Ovary (tissue), 9 donors: ENCODE results near the gene HLA-DQA1. TPM values are rescaled to one million over a fixed set of nuclear protein-coding genes. Genes with fewer than 3 reads are reported as not detected.
"Not testable (repeated sequence)": the region's sequence is repeated elsewhere in the genome, so short reads cannot be mapped to it uniquely, and the experiment has no call there.

Source experiments
- DNase-seq, 5 donors: peaks; one replicate each; pipeline ENCODE4 v3.0.0-alpha.2; 2019 to 2020
- H3K27ac ChIP-seq, 2 donors: fragments of 200-600 bp; one replicate each; pipeline versions ENCODE4 v1.5.1 to v1.8.0; 2019 to 2022
- H3K27me3 ChIP-seq: fragments of 200-600 bp; one replicate; pipeline ENCODE4 v1.8.0; 2022
- H3K36me3 ChIP-seq: fragments of 200-600 bp; sonication (generic); one replicate; pipeline ENCODE4 v1.5.1; 2019
- H3K4me1 ChIP-seq: one replicate; pipeline ENCODE4 v1.8.1; 2013; ENCODE audit warnings: mild to moderate bottlenecking, moderate library complexity; ENCODE audit not compliant: insufficient read depth
- H3K4me3 ChIP-seq: fragments of 200-600 bp; sonication (generic); one replicate; pipeline ENCODE4 v1.5.1; 2017
- H3K9me3 ChIP-seq, 2 donors: fragments of 200-600 bp in 1 of 2; sonication (generic) in 1 of 2; one replicate each; pipeline versions ENCODE4 v1.5.1 to v1.8.1; 2013 to 2019; ENCODE audit warnings: mild to moderate bottlenecking in 1 of 2, moderate library complexity in 1 of 2
- CTCF ChIP-seq, 3 donors: fragments of 450-650 bp in 2 of 3; fragments of 200-600 bp in 1 of 3; IDR thresholded peaks; one replicate each; pipeline versions ENCODE4 v1.5.1 to v1.8.0; 2016 to 2022; ENCODE audit warnings: antibody characterized with exemption in 3 of 3, mild to moderate bottlenecking in 1 of 3
- EP300 ChIP-seq: sonication (generic); formaldehyde crosslinking; IDR thresholded peaks from one replicate; pipeline ENCODE4 v1.6.1; 2017; ENCODE audit warnings: antibody characterized with exemption
- POLR2A ChIP-seq: fragments of 450-650 bp; IDR thresholded peaks from one replicate; pipeline ENCODE4 v1.6.1; 2017; ENCODE audit warnings: antibody characterized with exemption, mild to moderate bottlenecking, moderate library complexity
- WGBS, 3 donors: extraction: QIAGEN DNeasy Blood & Tissue Kit in 1 of 3; methylation state at CpG; one replicate each; pipeline versions ENCODE4 v1.1.5 to v1.1.7; 2013 to 2017; 5-methylcytosine and 5-hydroxymethylcytosine counted together
- intact Hi-C, 4 donors: fragments of 100-400 bp; cut with DNase I; formaldehyde crosslinking; loops; one replicate each; pipeline versions ENCODE4 v1.11.0 to v1.15.1; 2022 to 2023
- polyA plus RNA-seq, 2 donors: library from polyadenylated mRNA; stranded (reverse); fragments of 200-250 nt in 1 of 2; fragments of 350-450 nt in 1 of 2; fragmentation: Illumina TruSeq in 1 of 2; extraction: RNeasy Lipid Tissue Mini Kit (QIAGEN cat#74804) in 1 of 2; gene quantifications; one replicate each; pipeline ENCODE4 v1.2.3, GENCODE V29; 2013 to 2014
- total RNA-seq, 7 donors: library from RNA; depleted of rRNA in 2 of 7; stranded (reverse); fragments of >200 nt in 2 of 7; fragmentation: NEBNext Ultra II Directional in 3 of 7; extraction: Animal tissue kit (Norgen Biotek cat#: 25700) in 3 of 7; gene quantifications; one replicate each; pipeline versions ENCODE4 v1.1.0 to v1.2.4, GENCODE V29; 2016 to 2023
- donor health status: DM: no; HTN: no; CAD: no; lungs with moderate emphysema.
- donor health status: DM: no; HTN: no; CAD: no.
- donor health status: Bipolar disorder and iron deficiency.
- donor health status: DM: yes; HTN: yes; CAD: no.
- donor health status: DM: no; HTN: no; CAD: no.
- donor health status: DM: yes; HTN: yes; CAD: no.

The HLA-DQA1 gene
- total and polyA plus RNA-seq, 9 donors, result 0.72 to 44.8 (median 10.8) TPM

GRCh38 chr6:32665661-32666060 is 28.5 kb downstream of the HLA-DQA1 start:
- 18 to 36% (median 21%) methylated on average over 3 of the region's 3 CpGs for WGBS, 3 donors

GRCh38 chr6:32666420-32667300 is 29.5 kb downstream of the HLA-DQA1 start, which contains the start of gene HLA-DQB1:
Gene HLA-DQB1 (minus strand): TSS chr6:32666657. CDS start chr6:32666607, 50 bp downstream.
- peaks cover 3% of the 10 kb centered on the region for H3K4me1 ChIP-seq
- no peak for DNase-seq
- no peak within 1 kb of the TSS for H3K27ac ChIP-seq
- H3K36me3 ChIP-seq, result no peaks in the 10 kb centered on the region
- no peaks in the 10 kb centered on the region for H3K27me3 ChIP-seq
- intact Hi-C loops, result no loop called here
- 4 to 13% (median 12%) methylated on average over 16 of the region's 16 CpGs for WGBS, 3 donors
- H3K4me3 ChIP-seq, result no peak within 1 kb of the TSS
- TF ChIP-seq CTCF (IDR thresholded peaks at IDR 0.05) (no peak), POLR2A (no peak), EP300 (no peak)
- H3K9me3 ChIP-seq, result no peaks in the 10 kb centered on the region

More at GRCh38 chr6:32665661-32666060, 28.5 kb downstream of the HLA-DQA1 start:
- intact Hi-C loops, result no loop called here
- Histone ChIP-seq H3K36me3 (no peaks in the 10 kb centered on the region), H3K27ac (no peak overlapping the region), H3K4me1 (peaks cover 3% of the 10 kb centered on the region), H3K4me3 (no peak overlapping the region), H3K9me3 (no peaks in the 10 kb centered on the region), H3K27me3 (no peaks in the 10 kb centered on the region)
- TF ChIP-seq POLR2A, result no peak
- no peak for DNase-seq

- DNase-seq, result no peak
- Histone ChIP-seq H3K4me3 (no peak overlapping the region), H3K9me3 (no peaks in the 10 kb centered on the region), H3K27ac (no peak overlapping the region), H3K27me3 (no peaks in the 10 kb centered on the region), H3K36me3 (no peaks in the 10 kb centered on the region), H3K4me1 (peaks cover 3% of the 10 kb centered on the region)
- intact Hi-C loops, result no loop called here
- TF ChIP-seq CTCF (IDR thresholded peaks at IDR 0.05), result no peak
- no peak for TF ChIP-seq EP300
- no peak for TF ChIP-seq POLR2A
- 32 to 69% (median 59%) methylated on average over 5 of the region's 5 CpGs for WGBS, 3 donors
Measured at GRCh38 chr6:32668226-32668747, 31.1 kb downstream of the HLA-DQA1 start.

- DNase-seq, result no peak
- Histone ChIP-seq H3K36me3 (no peaks in the 10 kb centered on the region), H3K27ac (no peak overlapping the region), H3K4me1 (peaks cover 3% of the 10 kb centered on the region), H3K4me3 (no peak overlapping the region), H3K9me3 (no peaks in the 10 kb centered on the region), H3K27me3 (no peaks in the 10 kb centered on the region)
- intact Hi-C loops, result no loop called here
- 38 to 72% (median 48%) methylated on average over 4 of the region's 4 CpGs for WGBS, 3 donors
- TF ChIP-seq EP300 (no peak), CTCF (IDR thresholded peaks at IDR 0.05) (no peak), POLR2A (no peak)
Measured at GRCh38 chr6:32669240-32669639, 32.0 kb downstream of the HLA-DQA1 start.

- no peaks in the 10 kb centered on the region for H3K27me3 ChIP-seq
- H3K4me1 ChIP-seq, result no peaks in the 10 kb centered on the region
- intact Hi-C loops, result no loop called here
- no peak overlapping the region for H3K27ac ChIP-seq
- no peak overlapping the region for H3K4me3 ChIP-seq
- no peaks in the 10 kb centered on the region for H3K36me3 ChIP-seq
- DNase-seq, result no peak
- H3K9me3 ChIP-seq, result no peaks in the 10 kb centered on the region
- TF ChIP-seq POLR2A (no peak), CTCF (IDR thresholded peaks at IDR 0.05) (no peak), EP300 (no peak)
Measured at GRCh38 chr6:32669893-32670292, 32.7 kb downstream of the HLA-DQA1 start.

- H3K4me1 ChIP-seq, H3K36me3 ChIP-seq, DNase-seq, H3K27ac ChIP-seq, intact Hi-C loops, H3K4me3 ChIP-seq, H3K9me3 ChIP-seq, H3K27me3 ChIP-seq: not testable (repeated sequence)
- whole genome bisulfite sequencing, 3 donors, result 22 to 68% (median 52%) methylated on average over 2 of the region's 2 CpGs
Measured at GRCh38 chr6:32671908-32672307, 34.7 kb downstream of the HLA-DQA1 start.

- H3K4me3 ChIP-seq, H3K4me1 ChIP-seq, H3K27ac ChIP-seq, DNase-seq, H3K27me3 ChIP-seq, intact Hi-C loops, H3K36me3 ChIP-seq, H3K9me3 ChIP-seq: not testable (repeated sequence)
- 82 to 85% (median 83%) methylated on average over 7 of the region's 7 CpGs for WGBS, 3 donors
Measured at GRCh38 chr6:32674123-32674522, 36.9 kb downstream of the HLA-DQA1 start.
